CD4-positive, alpha-beta T cell treated with Interleukin-15 for 1 hour (primary cell): ENCODE results near the gene KLHDC9.

Experiments used
- DNase-seq: peaks from one replicate; pipeline ENCODE4 v3.0.0-alpha.2; 2020

KLHDC9 gene

DNA sequence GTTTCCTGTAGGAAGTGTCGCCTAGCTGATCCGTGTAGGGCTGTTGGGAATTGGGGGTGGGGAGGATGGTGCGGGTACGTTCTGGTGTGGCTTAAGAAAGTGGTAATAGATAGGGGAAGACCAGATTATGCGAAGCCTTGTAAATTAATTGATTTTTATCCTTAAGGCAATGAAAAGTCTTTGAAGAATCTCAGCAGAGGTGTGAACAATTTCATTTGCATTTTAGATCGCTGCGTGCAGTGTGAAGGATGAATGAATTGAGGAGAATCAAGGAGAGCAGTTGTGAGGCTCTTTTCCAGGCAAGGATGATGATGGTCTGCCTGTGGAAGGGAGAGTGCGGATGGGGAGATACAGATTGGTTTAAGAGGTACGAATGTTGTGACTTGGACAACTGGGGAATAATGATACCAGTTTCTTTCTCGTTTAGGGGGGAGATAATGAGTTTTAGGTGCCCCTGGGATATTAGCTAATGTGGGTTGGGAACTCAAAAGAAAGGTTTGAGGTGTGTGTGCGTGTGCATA is 35.1 kb downstream of the KLHDC9 start:
- DNase-seq, result no peak

DNA sequence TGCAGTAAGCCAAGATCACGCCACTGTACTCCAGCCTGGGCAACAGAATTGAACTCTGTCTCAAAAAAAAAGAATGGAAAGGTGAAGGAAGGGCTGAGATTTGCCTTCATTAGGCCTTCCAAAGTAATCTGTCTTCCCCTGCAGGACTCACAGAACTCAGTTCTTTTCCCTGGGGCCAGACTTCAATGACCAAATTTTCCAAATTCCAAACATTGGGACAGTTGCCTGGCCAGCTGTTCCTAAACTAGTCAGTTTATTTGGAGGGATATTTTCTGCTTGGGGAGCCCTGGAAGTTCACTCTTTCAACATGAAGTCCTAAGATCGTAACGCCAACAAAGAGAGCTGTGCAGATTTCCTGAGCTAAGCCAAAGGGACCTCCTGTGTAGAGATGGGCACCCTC is 39.7 kb downstream of the KLHDC9 start:
- no peak for DNase-seq

GRCh38 chr1:161138431-161138830 is 40.3 kb downstream of the KLHDC9 start:
- DNase-seq, result no peak

DNA sequence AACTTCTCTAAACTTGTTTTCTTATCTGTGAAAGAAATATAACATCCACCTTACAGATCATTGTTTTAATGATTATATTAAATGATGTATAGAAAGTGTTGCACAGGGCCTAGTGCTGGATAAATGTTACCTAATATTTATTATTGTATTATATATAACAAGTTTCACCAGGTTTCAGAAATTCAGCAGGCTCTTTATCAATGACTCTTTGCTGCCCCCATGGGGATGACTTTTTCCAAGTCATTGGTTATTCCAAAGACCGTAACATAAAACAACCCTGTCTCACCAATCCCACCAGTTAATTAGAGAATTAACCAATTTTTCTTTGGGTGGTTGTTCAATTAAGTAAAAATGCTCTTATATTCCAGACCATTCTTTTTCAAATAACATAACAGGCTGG is 41.6 kb downstream of the KLHDC9 start:
- peak; percentile 20 for DNase-seq

GRCh38 chr1:161140755-161141400 is 42.7 kb downstream of the KLHDC9 start:
- no peak for DNase-seq

DNA sequence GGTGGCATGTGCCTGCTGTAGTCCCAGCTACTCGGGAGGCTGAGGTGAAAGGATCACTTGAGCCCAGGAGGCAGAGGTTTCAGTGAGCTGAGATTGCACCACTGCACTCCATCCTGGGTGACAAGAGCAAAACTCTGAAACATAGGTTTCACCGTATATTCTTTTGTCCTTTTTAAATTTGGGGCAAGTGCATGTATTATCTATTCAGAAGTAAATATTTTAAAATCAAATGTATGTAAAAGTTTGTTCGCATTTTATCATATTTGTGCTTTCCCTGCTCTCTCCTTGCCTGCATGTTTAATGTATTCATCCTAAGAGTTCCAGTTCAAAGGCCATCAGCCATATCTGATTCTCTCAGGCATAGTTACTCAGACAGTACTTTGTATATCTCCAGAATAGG is 47.7 kb downstream of the KLHDC9 start:
- DNase-seq, result no peak
